ENCODE measurements around the gene OR9Q1. TPM values are rescaled to one million over a fixed set of nuclear protein-coding genes. Genes with fewer than 3 reads are reported as not detected.

The OR9Q1 gene
- polyA plus RNA-seq, 1 donor from 2014 or later = not detected

DNA sequence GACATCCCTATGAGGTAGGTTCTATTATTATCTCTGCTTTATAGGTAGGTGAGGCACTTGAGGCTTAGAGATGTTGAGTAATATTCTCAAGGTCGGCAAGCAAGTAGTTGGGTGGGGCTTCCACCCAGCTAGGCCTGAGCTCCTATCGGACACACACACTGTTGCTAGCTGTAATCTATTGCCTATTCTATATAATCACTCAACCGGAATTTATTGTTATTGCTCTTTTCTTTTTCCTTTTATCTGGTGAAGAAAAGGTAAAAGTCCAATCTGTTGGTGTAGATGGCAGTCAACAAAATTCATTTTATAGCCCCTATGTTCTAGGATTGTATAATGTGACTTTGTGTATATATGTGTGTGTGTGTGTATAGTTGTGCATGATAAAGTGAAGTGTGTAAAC, 168.5 kb downstream of the OR9Q1 start:
- no peaks in the 10 kb centered on the region for H3K9me2 ChIP-seq (ENCODE audit: insufficient read depth, low read length)
- H3F3A ChIP-seq (ENCODE audit: insufficient read depth, low read length, poor library complexity, severe bottlenecking) = no peaks in the 10 kb centered on the region
- H3K9me3 ChIP-seq (ENCODE audit: low read length) = no peaks in the 10 kb centered on the region
- no peak overlapping the region for H3K9ac ChIP-seq (ENCODE audit: low read length)
- H3K79me2 ChIP-seq (replicated peaks; ENCODE audit: insufficient read depth, low read length) = no peaks in the 10 kb centered on the region
- no peaks in the 10 kb centered on the region for H3K36me3 ChIP-seq (ENCODE audit: insufficient read depth, low read length)
- no peak overlapping the region for H3K4me2 ChIP-seq (ENCODE audit: low read length)
- TF ChIP-seq, protein P1, sequence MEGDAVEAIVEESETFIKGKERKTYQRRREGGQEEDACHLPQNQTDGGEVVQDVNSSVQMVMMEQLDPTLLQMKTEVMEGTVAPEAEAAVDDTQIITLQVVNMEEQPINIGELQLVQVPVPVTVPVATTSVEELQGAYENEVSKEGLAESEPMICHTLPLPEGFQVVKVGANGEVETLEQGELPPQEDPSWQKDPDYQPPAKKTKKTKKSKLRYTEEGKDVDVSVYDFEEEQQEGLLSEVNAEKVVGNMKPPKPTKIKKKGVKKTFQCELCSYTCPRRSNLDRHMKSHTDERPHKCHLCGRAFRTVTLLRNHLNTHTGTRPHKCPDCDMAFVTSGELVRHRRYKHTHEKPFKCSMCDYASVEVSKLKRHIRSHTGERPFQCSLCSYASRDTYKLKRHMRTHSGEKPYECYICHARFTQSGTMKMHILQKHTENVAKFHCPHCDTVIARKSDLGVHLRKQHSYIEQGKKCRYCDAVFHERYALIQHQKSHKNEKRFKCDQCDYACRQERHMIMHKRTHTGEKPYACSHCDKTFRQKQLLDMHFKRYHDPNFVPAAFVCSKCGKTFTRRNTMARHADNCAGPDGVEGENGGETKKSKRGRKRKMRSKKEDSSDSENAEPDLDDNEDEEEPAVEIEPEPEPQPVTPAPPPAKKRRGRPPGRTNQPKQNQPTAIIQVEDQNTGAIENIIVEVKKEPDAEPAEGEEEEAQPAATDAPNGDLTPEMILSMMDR (IDR thresholded peaks at IDR 0.05; ENCODE audit: poor library complexity, severe bottlenecking) = no peak
- TF ChIP-seq EZH2 (IDR thresholded peaks at IDR 0.05; ENCODE audit: borderline replicate concordance, insufficient read depth, low read length, poor library complexity, severe bottlenecking) (no peak), MXI1 (conservative IDR thresholded peaks at IDR 0.05; ENCODE audit: poor library complexity, severe bottlenecking) (no peak), POLR2AphosphoS5 (IDR thresholded peaks at IDR 0.05) (no peak), SMC3 (conservative IDR thresholded peaks at IDR 0.05; ENCODE audit: poor library complexity) (no peak), TAF1 (IDR thresholded peaks at IDR 0.05; ENCODE audit: low read depth) (no peak), RAD21 (conservative IDR thresholded peaks at IDR 0.05) (no peak), EP300 (conservative IDR thresholded peaks at IDR 0.05; ENCODE audit: poor library complexity, severe bottlenecking) (no peak)
- TF ChIP-seq, protein P2, sequence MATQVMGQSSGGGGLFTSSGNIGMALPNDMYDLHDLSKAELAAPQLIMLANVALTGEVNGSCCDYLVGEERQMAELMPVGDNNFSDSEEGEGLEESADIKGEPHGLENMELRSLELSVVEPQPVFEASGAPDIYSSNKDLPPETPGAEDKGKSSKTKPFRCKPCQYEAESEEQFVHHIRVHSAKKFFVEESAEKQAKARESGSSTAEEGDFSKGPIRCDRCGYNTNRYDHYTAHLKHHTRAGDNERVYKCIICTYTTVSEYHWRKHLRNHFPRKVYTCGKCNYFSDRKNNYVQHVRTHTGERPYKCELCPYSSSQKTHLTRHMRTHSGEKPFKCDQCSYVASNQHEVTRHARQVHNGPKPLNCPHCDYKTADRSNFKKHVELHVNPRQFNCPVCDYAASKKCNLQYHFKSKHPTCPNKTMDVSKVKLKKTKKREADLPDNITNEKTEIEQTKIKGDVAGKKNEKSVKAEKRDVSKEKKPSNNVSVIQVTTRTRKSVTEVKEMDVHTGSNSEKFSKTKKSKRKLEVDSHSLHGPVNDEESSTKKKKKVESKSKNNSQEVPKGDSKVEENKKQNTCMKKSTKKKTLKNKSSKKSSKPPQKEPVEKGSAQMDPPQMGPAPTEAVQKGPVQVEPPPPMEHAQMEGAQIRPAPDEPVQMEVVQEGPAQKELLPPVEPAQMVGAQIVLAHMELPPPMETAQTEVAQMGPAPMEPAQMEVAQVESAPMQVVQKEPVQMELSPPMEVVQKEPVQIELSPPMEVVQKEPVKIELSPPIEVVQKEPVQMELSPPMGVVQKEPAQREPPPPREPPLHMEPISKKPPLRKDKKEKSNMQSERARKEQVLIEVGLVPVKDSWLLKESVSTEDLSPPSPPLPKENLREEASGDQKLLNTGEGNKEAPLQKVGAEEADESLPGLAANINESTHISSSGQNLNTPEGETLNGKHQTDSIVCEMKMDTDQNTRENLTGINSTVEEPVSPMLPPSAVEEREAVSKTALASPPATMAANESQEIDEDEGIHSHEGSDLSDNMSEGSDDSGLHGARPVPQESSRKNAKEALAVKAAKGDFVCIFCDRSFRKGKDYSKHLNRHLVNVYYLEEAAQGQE (IDR thresholded peaks at IDR 0.05; ENCODE audit: borderline replicate concordance) = no peak
- no peak overlapping the region for H3K4me3 ChIP-seq (ENCODE audit: low read length)
- H4K20me1 ChIP-seq (ENCODE audit: insufficient read depth) = no peaks in the 10 kb centered on the region
- H2AFZ ChIP-seq (ENCODE audit: low read depth, low read length) = no peak overlapping the region
- no peaks in the 10 kb centered on the region for H3K27me3 ChIP-seq (ENCODE audit: insufficient read depth, low read depth, low read length)
- no peak overlapping the region for H3K27ac ChIP-seq (ENCODE audit: low read length)

DNA sequence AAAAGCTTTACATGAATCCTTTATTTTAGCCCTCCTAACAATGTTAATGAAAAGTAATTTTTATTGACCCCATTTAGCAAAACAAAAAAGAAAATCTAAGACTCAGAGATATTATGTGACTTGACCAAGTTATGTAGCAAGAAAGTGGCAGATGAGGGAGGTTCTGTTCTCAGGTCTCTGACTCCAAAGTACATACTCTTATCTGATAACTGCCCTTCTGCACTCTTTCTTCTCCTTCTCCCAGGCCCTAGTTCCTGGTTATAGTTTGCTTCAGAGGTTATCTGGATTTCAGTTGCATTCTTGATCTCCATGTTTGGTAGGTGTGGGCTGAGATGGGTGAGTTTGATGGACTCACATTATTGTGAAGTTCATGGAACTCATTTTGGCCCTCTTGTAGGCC, 169.7 kb downstream of the OR9Q1 start:
- Histone ChIP-seq H3K36me3 (ENCODE audit: insufficient read depth, low read length) (no peaks in the 10 kb centered on the region), H3K79me2 (replicated peaks; ENCODE audit: insufficient read depth, low read length) (no peaks in the 10 kb centered on the region), H2AFZ (ENCODE audit: low read depth, low read length) (no peak overlapping the region), H4K20me1 (ENCODE audit: insufficient read depth) (no peaks in the 10 kb centered on the region), H3K9me2 (ENCODE audit: insufficient read depth, low read length) (no peaks in the 10 kb centered on the region), H3K27ac (ENCODE audit: low read length) (no peak overlapping the region), H3K9ac (ENCODE audit: low read length) (no peak overlapping the region), H3K27me3 (ENCODE audit: insufficient read depth, low read depth, low read length) (no peaks in the 10 kb centered on the region), H3K4me2 (ENCODE audit: low read length) (no peak overlapping the region), H3K4me3 (ENCODE audit: low read length) (no peak overlapping the region), H3K9me3 (ENCODE audit: low read length) (no peaks in the 10 kb centered on the region), H3F3A (ENCODE audit: insufficient read depth, low read length, poor library complexity, severe bottlenecking) (no peaks in the 10 kb centered on the region)
- TF ChIP-seq POLR2AphosphoS5 (IDR thresholded peaks at IDR 0.05) (no peak), MXI1 (conservative IDR thresholded peaks at IDR 0.05; ENCODE audit: poor library complexity, severe bottlenecking) (no peak), EP300 (conservative IDR thresholded peaks at IDR 0.05; ENCODE audit: poor library complexity, severe bottlenecking) (no peak)
- TF ChIP-seq, protein P1 (IDR thresholded peaks at IDR 0.05; ENCODE audit: poor library complexity, severe bottlenecking) = no peak

All from neural cell (in vitro differentiated cells).